ENCODE data around the gene OXT. TPM values are rescaled to one million over a fixed set of nuclear protein-coding genes. Genes with fewer than 3 reads are reported as not detected.
"Not testable (repeated sequence)": the region's sequence is repeated elsewhere in the genome, so short reads cannot be mapped to it uniquely, and the experiment has no call there.

The OXT gene
- total RNA-seq, 1 donor from 2014 or later = not detected

DNA sequence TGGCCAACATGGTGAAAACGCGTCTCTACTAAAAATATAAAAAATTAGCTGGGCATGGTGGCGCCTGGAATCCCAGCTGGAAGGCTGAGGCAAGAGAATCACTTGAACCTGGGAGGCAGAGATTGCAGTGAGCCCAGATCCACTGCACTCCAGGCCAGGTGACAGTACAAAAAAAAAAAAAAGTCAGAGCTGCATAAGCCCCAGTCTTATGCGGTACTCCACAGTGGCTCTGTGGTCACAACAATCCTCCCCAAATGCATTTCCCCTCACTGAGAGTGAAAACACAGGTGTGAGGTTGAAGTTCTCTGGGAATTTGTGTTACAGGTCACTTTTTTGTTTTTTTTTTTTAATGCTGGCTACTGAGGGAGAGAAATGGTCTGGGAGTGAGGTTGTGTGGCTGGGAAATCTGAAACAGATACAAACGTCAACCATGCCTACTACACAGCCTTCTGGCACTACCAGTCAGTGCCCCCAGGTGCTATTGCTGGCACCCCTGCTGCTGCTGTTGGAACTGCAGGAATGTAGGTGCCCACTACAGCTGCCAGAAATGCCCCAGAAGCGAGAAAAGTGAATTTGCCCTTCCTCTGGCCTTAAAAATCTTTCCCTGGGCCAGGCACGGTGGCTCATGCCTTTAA lies 19.9 kb upstream of the OXT start:
- no peak for ATAC-seq

GRCh38 chr20:3059489-3059888 lies 11.9 kb upstream of the OXT start:
- ATAC-seq = peak; percentile 23

- ATAC-seq = not testable (repeated sequence)
These were observed 7.3 kb upstream of the OXT start for GRCh38 chr20:3064119-3064518.

- ATAC-seq = no peak
These were observed 4.0 kb upstream of the OXT start for GRCh38 chr20:3067139-3068014.

GRCh38 chr20:3068075-3068474 lies 3.3 kb upstream of the OXT start:
- no peak for ATAC-seq

GRCh38 chr20:3068986-3069900 lies 2.2 kb upstream of the OXT start:
- ATAC-seq = peak; percentile 52

DNA sequence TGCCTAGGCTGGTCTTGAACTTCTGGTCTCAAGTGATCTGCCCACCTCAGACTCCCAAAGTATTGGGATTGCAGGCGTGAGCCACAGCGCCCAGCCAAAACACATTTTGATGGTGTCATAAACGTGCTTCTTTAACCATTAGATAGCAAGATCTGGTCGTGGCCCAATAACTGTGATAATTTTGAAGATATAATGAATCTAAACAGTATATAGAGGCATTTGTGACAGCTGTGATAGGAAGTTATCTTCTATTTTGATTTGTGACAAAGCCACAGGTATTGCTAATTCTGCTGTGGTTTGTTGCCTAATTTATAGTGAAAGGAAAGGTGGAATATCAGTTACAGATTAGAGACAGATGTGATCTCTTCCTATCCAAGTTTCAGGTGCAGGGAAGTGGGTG lies 695 bp upstream of the OXT start:
- ATAC-seq = no peak

GRCh38 chr20:3071266-3071609 lies 182 bp upstream of the OXT start:
- peak; percentile 12 for ATAC-seq

DNA sequence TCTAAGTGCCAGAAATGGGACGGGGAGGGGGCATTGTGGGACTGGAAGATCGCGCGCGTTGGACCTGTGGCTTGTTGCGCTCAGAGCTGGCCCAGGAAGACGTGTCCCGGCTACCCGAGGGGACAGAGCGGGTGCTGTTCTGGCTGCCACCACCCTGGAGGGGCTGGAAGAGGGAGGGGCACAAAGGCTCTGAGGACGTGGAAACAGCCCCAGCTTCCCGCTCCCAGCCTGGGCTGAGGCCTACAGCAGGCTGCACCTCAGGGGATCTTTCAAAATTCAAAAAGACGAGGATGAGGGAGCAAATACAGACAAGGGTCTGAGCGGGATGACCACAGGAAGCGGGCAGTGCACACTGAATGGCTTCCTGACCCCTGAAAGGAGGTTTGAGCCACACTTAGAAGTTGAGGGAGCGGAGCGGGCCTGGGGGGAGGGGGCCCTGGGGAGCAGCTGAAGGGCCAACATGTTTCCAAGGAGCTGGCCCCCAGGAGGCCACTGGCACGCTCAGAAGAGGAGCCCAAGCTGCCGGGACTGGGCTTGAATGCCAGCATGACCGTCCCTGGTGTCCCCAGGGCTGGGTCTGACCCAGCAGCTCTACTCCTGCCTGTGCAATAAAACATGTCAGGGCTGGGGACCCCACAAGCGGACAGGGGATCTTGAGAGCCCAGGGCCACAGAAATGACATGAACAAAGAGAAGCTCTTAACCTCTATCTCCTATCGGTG lies 1.3 kb downstream of the OXT start:
- no peak for ATAC-seq

- not testable (repeated sequence) for ATAC-seq
These were observed 1.8 kb downstream of the OXT start for GRCh38 chr20:3073251-3073643.

GRCh38 chr20:3074812-3075211 lies 3.4 kb downstream of the OXT start:
- peak; percentile 25 for ATAC-seq

- not testable (repeated sequence) for ATAC-seq
These were observed 3.9 kb downstream of the OXT start for GRCh38 chr20:3075315-3075714.

GRCh38 chr20:3077618-3078134 lies 6.3 kb downstream of the OXT start:
- ATAC-seq = no peak

DNA sequence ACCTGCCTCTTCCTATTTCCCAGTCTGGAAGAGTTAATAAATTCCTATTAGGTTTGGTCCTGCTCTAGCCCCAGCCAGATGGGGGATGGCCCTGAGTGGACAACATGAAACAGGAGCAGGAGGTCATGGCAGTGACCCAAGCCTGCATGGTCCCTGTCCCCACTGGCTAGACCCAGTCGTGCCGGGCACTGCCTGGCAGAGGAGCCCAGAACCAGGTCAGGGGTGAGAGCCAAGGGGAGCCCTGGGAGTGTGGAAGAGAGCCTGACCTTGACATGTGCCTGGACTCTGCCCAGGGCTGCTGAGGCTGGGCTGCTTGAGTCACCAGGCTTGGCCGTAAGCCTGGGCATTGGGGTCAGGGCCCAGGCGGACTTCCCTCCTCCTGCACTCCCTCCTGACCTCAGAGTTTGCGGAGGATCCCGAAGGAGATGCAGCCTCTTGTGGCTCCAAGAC lies 9.5 kb downstream of the OXT start:
- ATAC-seq = no peak

DNA sequence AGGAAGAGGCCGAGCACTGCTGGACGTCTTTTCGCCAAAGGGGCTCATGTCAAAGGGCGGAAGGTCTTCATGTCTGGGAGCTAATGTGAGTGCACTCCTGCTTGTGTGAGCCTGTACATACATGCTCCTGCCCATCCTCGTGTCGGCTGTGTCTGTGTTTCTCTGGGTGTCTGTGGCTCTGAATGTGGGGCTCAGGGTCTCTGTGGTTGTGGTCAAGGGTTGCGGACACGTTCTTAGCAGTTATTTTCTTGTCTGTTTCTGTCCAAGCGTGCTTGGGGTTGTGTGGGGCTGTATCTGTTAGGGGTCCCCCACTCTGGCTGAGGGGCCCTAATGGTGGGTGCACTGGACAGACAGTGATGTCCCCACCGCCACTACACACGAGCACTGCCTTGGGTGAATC lies 10.2 kb downstream of the OXT start:
- no peak for ATAC-seq

- peak; percentile 32 for ATAC-seq
These were observed 11.0 kb downstream of the OXT start for GRCh38 chr20:3082306-3082951.

DNA sequence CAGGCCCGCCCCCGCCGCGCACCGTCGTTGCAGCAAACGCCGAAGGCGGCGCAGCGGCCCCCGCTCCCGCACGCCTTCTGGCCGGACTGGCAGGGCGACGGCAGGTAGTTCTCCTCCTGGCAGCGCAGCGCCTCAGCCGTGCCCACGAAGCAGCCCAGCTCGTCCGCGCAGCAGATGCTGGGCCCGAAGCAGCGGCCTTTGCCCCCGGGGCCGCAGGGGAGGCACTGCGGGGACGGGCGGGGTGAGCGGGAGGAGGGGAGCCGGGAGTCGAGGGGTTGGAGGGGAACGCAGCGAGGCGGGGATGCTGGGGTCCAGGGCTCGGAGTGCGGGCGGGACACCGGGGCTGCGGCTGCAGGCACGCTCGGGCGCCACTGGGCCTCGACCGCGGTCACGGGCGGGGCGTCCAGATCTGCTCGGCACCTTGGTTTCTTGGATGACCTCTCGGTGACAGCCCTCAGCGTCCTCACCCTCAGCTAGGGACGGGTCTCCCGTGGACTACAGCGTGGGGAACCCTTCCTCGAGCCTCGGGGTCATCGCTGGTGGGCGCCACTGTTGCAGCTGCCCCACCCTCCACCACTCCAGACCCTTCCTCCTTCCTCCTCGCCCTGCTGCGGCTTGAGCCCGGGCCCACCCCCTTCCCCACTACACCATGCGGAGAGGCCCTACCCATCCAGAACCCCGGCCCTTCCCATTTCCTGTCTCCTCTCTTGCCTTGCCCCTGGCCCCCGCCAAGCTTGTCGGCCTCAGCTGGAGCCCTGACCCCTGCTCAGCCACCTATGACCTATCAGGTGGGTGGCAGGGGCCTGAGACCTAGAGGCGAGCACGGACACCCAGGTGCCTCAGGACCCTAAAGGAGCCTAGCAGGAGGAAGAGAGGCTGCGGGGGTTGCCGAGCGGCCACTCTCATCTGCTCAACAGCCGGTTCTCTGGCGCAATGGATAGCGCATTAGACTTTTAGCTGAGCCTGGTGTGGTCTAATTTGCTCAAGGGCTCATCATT lies 11.8 kb downstream of the OXT start:
- ATAC-seq = no peak

DNA sequence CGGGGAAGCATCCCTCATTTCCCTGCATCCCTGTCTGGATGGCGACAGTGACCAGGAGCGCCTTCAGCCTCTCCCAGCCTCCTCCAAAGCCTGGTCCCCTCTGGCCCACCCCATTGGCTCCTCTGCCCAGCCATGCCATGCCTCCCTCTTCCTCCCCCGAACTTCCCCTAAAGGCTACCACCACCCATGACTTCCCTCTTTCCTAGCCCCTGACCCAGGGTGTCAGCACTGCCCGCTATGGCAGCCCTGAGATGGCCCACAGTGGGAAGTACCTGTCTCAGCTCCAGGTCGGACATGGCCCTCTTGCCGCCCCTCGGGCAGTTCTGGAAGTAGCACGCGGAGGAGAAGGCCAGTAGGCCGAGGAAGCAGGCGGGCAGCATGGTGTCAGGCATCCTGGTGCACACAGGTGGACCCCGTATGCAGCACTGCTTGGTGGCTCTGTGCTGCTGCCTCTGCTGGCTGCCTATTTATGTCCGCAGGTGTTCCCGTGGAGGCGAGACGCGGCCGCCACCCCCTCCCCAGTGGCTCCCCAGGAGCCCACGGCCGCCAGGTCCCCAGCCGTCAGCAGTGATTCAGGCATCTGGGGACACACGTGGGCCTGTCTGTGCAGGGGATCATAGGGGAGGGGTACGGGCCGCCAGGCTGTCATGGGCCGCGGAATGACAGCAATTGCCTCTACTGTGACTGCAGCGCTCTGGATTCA lies 13.0 kb downstream of the OXT start, which contains the start of gene AVP:
TSS of gene AVP (minus strand) at position 442 of the 703 bp plus-strand sequence. CDS start at position 392, 50 bp downstream.
- ATAC-seq = no peak

- ATAC-seq = no peak
These were observed 13.6 kb downstream of the OXT start for GRCh38 chr20:3084986-3085360.
